NCI-H748 (cell line): ENCODE measurements around the gene ITIH3.
A peak's percentile ranks its signal among the peaks of the same experiment; 100 is the strongest.
"Not testable (repeated sequence)": the region's sequence is repeated elsewhere in the genome, so short reads cannot be mapped to it uniquely, and the experiment has no call there.

Experiments used
- DNase-seq: peaks from one replicate; lab custom pipeline; 2025; ENCODE audit not compliant: unreplicated experiment; lab: John Stamatoyannopoulos, UW

ITIH3 gene

GRCh38 chr3:52794612-52795099 is at the start of gene ITIH3:
Gene ITIH3, plus strand, starts transcription at chr3:52794796. Its CDS starts 8 bp downstream, at chr3:52794804.
- DNase-seq, result no peak

GRCh38 chr3:52752045-52752660 is 42.4 kb upstream of the ITIH3 start:
- DNase-seq, result no peak

- no peak for DNase-seq
These were observed 40.2 kb upstream of the ITIH3 start for GRCh38 chr3:52754373-52754772.

- no peak for DNase-seq
These were observed 38.5 kb upstream of the ITIH3 start for GRCh38 chr3:52756141-52756540.

GRCh38 chr3:52763466-52763865 is 31.1 kb upstream of the ITIH3 start:
- no peak for DNase-seq

GRCh38 chr3:52769786-52770455 is 24.7 kb upstream of the ITIH3 start:
- peak; percentile 20 for DNase-seq

GRCh38 chr3:52770496-52771333 is 23.9 kb upstream of the ITIH3 start, which contains the start of gene NEK4:
Gene NEK4, minus strand, starts transcription at chr3:52770940. Its CDS starts 194 bp downstream, at chr3:52770746.
- peak; percentile 90 for DNase-seq

GRCh38 chr3:52771334-52771681 is 23.3 kb upstream of the ITIH3 start:
- DNase-seq, result no peak

- no peak for DNase-seq
These were observed 22.9 kb upstream of the ITIH3 start for GRCh38 chr3:52771702-52772101.

- no peak for DNase-seq
These were observed 21.1 kb upstream of the ITIH3 start for GRCh38 chr3:52773361-52774065.

- no peak for DNase-seq
These were observed 20.4 kb upstream of the ITIH3 start for GRCh38 chr3:52774066-52774713.

GRCh38 chr3:52774901-52775864 is 19.4 kb upstream of the ITIH3 start:
- DNase-seq, result no peak

- no peak for DNase-seq
These were observed 18.7 kb upstream of the ITIH3 start for GRCh38 chr3:52775877-52776276.

- DNase-seq, result not testable (repeated sequence)
These were observed 18.1 kb upstream of the ITIH3 start for GRCh38 chr3:52776486-52776885.

GRCh38 chr3:52777127-52777958 is 17.3 kb upstream of the ITIH3 start, which contains the start of gene ITIH1:
Gene ITIH1, plus strand, starts transcription at chr3:52777599. Its CDS starts 17 bp downstream, at chr3:52777616.
- no peak for DNase-seq

GRCh38 chr3:52777959-52778805 is 16.4 kb upstream of the ITIH3 start:
- DNase-seq, result no peak

GRCh38 chr3:52779011-52779836 is 15.4 kb upstream of the ITIH3 start:
- no peak for DNase-seq
